BLaER1 (cell line): ENCODE data around the gene SH2D3C.
"Not testable (repeated sequence)": the region's sequence is repeated elsewhere in the genome, so short reads cannot be mapped to it uniquely, and the experiment has no call there.

Experiments used
- H3K27ac ChIP-seq: shearing (Covaris generic); formaldehyde crosslinking; 2 replicates; pipeline ENCODE4 v1.8.1; 2022
- H3K27me3 ChIP-seq: shearing (Covaris generic); formaldehyde crosslinking; 2 replicates; pipeline ENCODE4 v1.8.1; 2022
- H3K36me3 ChIP-seq: shearing (Covaris generic); formaldehyde crosslinking; 2 replicates; pipeline ENCODE4 v1.8.1; 2022
- H3K4me1 ChIP-seq: shearing (Covaris generic); formaldehyde crosslinking; 2 replicates; pipeline ENCODE4 v1.8.1; 2022
- H3K4me2 ChIP-seq: shearing (Covaris generic); formaldehyde crosslinking; 2 replicates; pipeline ENCODE4 v1.8.1; 2022
- H3K4me3 ChIP-seq: shearing (Covaris generic); formaldehyde crosslinking; 2 replicates; pipeline ENCODE4 v1.8.1; 2022
- H3K9ac ChIP-seq: shearing (Covaris generic); formaldehyde crosslinking; 2 replicates; pipeline ENCODE4 v1.8.1; 2022
- H3K9me3 ChIP-seq: shearing (Covaris generic); formaldehyde crosslinking; 2 replicates; pipeline ENCODE4 v1.8.1; 2022
- H4K20me1 ChIP-seq: shearing (Covaris generic); formaldehyde crosslinking; 2 replicates; pipeline ENCODE4 v1.8.1; 2022
- Cebpa-rat ChIP-seq: shearing (Covaris generic); IDR thresholded peaks from 2 replicates; pipeline ENCODE4 v1.8.1; 2022

SH2D3C gene

DNA sequence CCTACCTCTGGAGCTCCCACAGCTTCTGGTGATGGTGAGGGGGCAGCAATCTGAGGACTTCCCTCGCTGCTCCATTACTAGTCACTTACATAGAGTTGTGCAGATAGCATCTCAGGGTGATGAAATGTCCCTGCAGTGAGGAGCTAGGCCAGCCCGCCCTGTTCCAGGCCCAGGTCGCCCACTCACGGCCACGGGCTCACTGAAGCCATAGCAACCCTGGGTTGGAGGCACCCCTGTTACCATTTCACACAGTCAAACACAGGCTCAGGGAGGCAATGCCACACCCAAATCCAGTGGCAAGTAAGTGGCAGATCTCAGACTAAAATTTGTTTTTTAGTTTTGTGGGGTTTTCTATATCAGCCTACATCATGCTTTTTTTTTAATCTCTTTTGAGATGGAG is 19.6 kb downstream of the SH2D3C start:
- H4K20me1 ChIP-seq = peaks cover 94% of the 10 kb centered on the region
- TF ChIP-seq Cebpa-rat = no peak
- H3K4me1 ChIP-seq = peaks cover 19% of the 10 kb centered on the region
- H3K9ac ChIP-seq = no peak overlapping the region
- H3K4me2 ChIP-seq = no peak overlapping the region
- H3K36me3 ChIP-seq = peaks cover 95% of the 10 kb centered on the region
- no peaks in the 10 kb centered on the region for H3K27me3 ChIP-seq
- no peak overlapping the region for H3K27ac ChIP-seq
- H3K4me3 ChIP-seq = no peak overlapping the region
- no peaks in the 10 kb centered on the region for H3K9me3 ChIP-seq

GRCh38 chr9:127756776-127757175 is 21.7 kb downstream of the SH2D3C start:
- peaks cover 94% of the 10 kb centered on the region for H4K20me1 ChIP-seq
- not testable (repeated sequence) for H3K4me2 ChIP-seq
- peaks cover 95% of the 10 kb centered on the region for H3K36me3 ChIP-seq

GRCh38 chr9:127756233-127756632 is 22.2 kb downstream of the SH2D3C start:
- peaks cover 94% of the 10 kb centered on the region for H4K20me1 ChIP-seq
- no peak overlapping the region for H3K9ac ChIP-seq
- H3K4me2 ChIP-seq = no peak overlapping the region
- H3K27ac ChIP-seq = no peak overlapping the region
- H3K4me3 ChIP-seq = no peak overlapping the region
- no peaks in the 10 kb centered on the region for H3K9me3 ChIP-seq
- TF ChIP-seq Cebpa-rat = no peak
- H3K27me3 ChIP-seq = no peaks in the 10 kb centered on the region
- H3K4me1 ChIP-seq = no peaks in the 10 kb centered on the region
- H3K36me3 ChIP-seq = peaks cover 95% of the 10 kb centered on the region

More at GRCh38 chr9:127756776-127757175, 21.7 kb downstream of the SH2D3C start:
- H3K4me3 ChIP-seq, H3K4me1 ChIP-seq, H3K9ac ChIP-seq, H3K27me3 ChIP-seq, H3K9me3 ChIP-seq, H3K27ac ChIP-seq: not testable (repeated sequence)

DNA sequence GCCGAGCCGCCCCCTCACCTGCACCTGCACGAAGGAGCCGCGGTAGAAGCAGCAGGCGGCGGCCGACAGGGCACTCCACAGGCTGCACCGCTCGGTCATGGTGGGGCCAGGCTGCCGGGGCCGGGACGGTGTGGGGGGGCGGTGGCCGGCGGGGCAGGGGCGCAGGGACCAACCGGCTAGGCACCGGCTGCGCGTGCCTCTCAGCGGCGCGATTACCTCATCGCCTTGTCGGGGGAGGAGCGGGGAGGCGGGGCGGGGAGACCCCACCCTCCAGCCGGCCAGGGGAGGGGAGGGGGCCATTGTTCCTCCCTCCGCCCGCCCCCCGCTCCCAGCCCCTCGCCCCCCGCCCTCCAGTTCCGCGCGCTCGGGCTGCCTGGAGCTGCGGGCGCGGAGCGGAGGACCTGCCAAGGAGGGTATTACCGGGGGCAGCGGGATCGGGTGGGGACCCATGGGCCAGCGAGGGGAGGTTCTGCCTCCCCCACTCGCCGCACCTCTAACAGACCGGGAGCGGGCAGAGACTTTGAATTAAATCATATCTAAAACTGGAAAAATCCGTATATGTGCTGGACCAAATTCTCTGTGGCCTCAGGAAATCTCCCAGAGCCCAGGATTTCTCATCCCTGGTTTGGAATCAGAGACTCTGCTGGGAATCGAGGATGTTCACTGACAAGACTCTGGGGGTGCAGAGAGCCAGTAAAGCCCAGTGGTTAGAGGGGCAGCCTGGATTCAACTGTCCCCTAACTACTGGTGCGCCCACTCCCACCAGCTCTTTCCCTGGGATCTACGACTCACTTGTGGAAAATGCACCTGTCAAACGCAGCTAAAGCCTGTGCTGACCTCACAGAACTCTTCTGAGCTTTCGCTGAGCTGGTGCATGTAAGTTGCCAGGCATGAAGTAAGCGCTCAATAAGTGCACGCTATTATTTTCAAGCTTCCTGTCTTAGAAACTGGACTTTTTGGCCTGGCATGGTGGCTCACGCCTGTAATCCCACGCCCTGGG is 23.1 kb downstream of the SH2D3C start:
- no peak overlapping the region for H3K4me3 ChIP-seq
- H3K9ac ChIP-seq = no peak overlapping the region
- H3K9me3 ChIP-seq = no peaks in the 10 kb centered on the region
- no peaks in the 10 kb centered on the region for H3K27me3 ChIP-seq
- H3K4me1 ChIP-seq = no peaks in the 10 kb centered on the region
- peaks cover 94% of the 10 kb centered on the region for H4K20me1 ChIP-seq
- peaks cover 95% of the 10 kb centered on the region for H3K36me3 ChIP-seq
- H3K4me2 ChIP-seq = no peak overlapping the region
- TF ChIP-seq Cebpa-rat = no peak
- no peak overlapping the region for H3K27ac ChIP-seq

- H3K4me3 ChIP-seq = no peak overlapping the region
- peaks cover 96% of the 10 kb centered on the region for H4K20me1 ChIP-seq
- no peaks in the 10 kb centered on the region for H3K4me1 ChIP-seq
- H3K9me3 ChIP-seq = no peaks in the 10 kb centered on the region
- H3K27me3 ChIP-seq = no peaks in the 10 kb centered on the region
- no peak overlapping the region for H3K9ac ChIP-seq
- no peak overlapping the region for H3K27ac ChIP-seq
- peaks cover 95% of the 10 kb centered on the region for H3K36me3 ChIP-seq
- no peak for TF ChIP-seq Cebpa-rat
- no peak overlapping the region for H3K4me2 ChIP-seq
Observed at GRCh38 chr9:127754099-127755060, 24.1 kb downstream of the SH2D3C start.

GRCh38 chr9:127753622-127754021 is 24.8 kb downstream of the SH2D3C start:
- Histone ChIP-seq H3K36me3 (peaks cover 95% of the 10 kb centered on the region), H3K4me3 (no peak overlapping the region), H4K20me1 (peaks cover 96% of the 10 kb centered on the region), H3K27me3 (no peaks in the 10 kb centered on the region), H3K9me3 (no peaks in the 10 kb centered on the region), H3K27ac (no peak overlapping the region), H3K9ac (no peak overlapping the region), H3K4me1 (no peaks in the 10 kb centered on the region), H3K4me2 (no peak overlapping the region)
- TF ChIP-seq Cebpa-rat = no peak

DNA sequence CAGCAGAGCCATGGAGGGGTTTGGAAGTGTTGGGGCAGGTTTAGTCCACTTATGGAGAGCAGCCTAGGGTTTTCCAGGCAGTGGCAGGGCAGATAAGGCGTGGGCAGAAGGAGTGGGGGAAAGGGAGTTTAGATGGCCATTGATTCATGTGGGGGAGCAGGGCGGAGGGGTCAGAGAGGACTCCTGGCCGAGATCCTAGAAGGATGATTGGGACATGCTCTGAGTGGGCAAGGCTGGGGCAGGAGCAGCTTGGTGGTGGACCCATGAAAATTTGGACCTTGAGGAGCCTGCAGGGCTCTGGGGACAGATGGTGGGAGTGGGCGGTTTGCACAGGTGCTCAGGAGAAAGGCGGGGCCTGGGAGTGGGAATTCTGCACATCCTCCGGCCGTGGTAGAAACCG is 25.3 kb downstream of the SH2D3C start:
- no peak overlapping the region for H3K9ac ChIP-seq
- peaks cover 96% of the 10 kb centered on the region for H3K36me3 ChIP-seq
- H3K27ac ChIP-seq = no peak overlapping the region
- no peaks in the 10 kb centered on the region for H3K9me3 ChIP-seq
- no peak overlapping the region for H3K4me3 ChIP-seq
- no peaks in the 10 kb centered on the region for H3K27me3 ChIP-seq
- peaks cover 96% of the 10 kb centered on the region for H4K20me1 ChIP-seq
- no peak for TF ChIP-seq Cebpa-rat
- H3K4me2 ChIP-seq = no peak overlapping the region
- no peaks in the 10 kb centered on the region for H3K4me1 ChIP-seq

- Histone ChIP-seq H3K27ac (no peak overlapping the region), H3K4me2 (no peak overlapping the region), H3K9me3 (no peaks in the 10 kb centered on the region), H4K20me1 (peaks cover 95% of the 10 kb centered on the region), H3K36me3 (peaks cover 96% of the 10 kb centered on the region), H3K4me1 (no peaks in the 10 kb centered on the region), H3K9ac (no peak overlapping the region), H3K27me3 (no peaks in the 10 kb centered on the region), H3K4me3 (no peak overlapping the region)
- TF ChIP-seq Cebpa-rat = no peak
Observed at GRCh38 chr9:127751269-127752054, 27.0 kb downstream of the SH2D3C start.

GRCh38 chr9:127749090-127749787 is 29.2 kb downstream of the SH2D3C start:
- Histone ChIP-seq H3K4me1 (no peaks in the 10 kb centered on the region), H3K9ac (no peak overlapping the region), H3K4me3 (no peak overlapping the region), H3K4me2 (no peak overlapping the region), H3K27me3 (no peaks in the 10 kb centered on the region), H3K36me3 (peaks cover 99% of the 10 kb centered on the region), H3K9me3 (no peaks in the 10 kb centered on the region), H4K20me1 (peaks cover 92% of the 10 kb centered on the region), H3K27ac (no peak overlapping the region)
- TF ChIP-seq Cebpa-rat = no peak
